ENCODE results near the gene GLB1L.

DNA sequence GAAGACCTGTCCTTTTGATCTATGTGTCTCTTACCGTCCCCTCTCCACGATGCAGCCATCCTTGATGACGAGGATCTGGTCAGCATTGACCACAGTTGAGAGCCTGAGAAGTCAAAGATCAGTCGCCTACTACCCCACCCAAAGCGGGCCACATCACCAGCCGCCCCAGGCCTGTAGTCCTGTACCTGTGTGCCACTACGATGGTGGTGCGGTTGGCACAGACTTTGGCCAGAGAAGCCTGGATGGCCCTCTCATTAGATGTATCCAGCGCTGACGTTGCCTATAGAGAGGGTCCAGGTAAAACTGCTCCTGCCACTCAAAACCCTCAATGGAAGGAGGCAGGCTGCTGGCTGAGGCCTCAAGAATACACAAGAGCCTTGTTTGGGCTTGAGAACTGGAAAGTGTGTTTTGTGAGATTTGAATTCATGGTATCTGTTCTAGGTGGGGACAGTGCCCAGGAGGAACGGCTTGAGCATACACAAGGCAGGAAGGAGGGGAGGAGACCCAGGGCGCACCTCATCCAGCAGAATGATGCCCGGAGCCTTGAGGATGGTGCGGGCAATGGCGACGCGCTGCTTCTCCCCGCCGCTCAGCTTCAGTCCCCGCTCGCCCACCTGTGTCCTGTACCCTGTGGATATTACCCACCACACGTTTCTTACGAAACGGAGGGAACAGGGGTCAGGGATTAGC, 34.9 kb downstream of the GLB1L start:
- TF ChIP-seq CTCF (conservative IDR thresholded peaks at IDR 0.05) (no peak), ZFX (IDR thresholded peaks at IDR 0.05) (no peak)
